GM21737 (cell line): Measurements from ENCODE around the gene TRIM10.
"Not testable (repeated sequence)": the region's sequence is repeated elsewhere in the genome, so short reads cannot be mapped to it uniquely, and the experiment has no call there.

Experiments
- ATAC-seq: cut with Tn5 transposase; IDR thresholded peaks from one replicate; pipeline ENCODE4 v1.9.1; 2021; ENCODE audit warnings: mild to moderate bottlenecking, moderate library complexity; ENCODE audit not compliant: unreplicated experiment

TRIM10 gene

GRCh38 chr6:30154709-30155519 lies 6.1 kb downstream of the TRIM10 start:
- ATAC-seq = no peak

GRCh38 chr6:30154061-30154460 lies 7.0 kb downstream of the TRIM10 start:
- no peak for ATAC-seq

- no peak for ATAC-seq
Observed at GRCh38 chr6:30152910-30153610, 8.0 kb downstream of the TRIM10 start.

GRCh38 chr6:30152016-30152673 lies 8.9 kb downstream of the TRIM10 start:
- no peak for ATAC-seq

DNA sequence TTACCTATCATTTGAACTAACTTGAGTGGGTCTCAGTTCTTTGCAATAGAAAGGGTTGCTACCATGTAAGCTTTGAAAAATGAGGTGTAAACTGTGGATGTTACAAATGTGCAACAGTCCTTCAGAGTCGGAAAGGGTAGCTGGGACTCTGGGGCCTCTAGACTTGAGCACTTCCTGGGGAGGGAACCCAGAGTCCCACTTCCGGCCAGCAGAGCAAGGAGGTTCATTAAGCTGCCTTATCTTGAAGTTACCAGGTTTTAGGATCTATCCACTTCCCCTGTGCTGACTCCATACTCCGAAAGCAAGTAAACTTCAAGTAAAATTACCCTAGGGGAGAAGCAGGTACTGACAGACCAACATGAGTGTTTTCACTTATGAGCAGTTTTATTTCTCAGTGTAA lies 9.4 kb downstream of the TRIM10 start:
- ATAC-seq = no peak

- ATAC-seq = no peak
Observed at GRCh38 chr6:30150671-30151395, 10.2 kb downstream of the TRIM10 start.

GRCh38 chr6:30149858-30150550 lies 11.0 kb downstream of the TRIM10 start:
- ATAC-seq = no peak

DNA sequence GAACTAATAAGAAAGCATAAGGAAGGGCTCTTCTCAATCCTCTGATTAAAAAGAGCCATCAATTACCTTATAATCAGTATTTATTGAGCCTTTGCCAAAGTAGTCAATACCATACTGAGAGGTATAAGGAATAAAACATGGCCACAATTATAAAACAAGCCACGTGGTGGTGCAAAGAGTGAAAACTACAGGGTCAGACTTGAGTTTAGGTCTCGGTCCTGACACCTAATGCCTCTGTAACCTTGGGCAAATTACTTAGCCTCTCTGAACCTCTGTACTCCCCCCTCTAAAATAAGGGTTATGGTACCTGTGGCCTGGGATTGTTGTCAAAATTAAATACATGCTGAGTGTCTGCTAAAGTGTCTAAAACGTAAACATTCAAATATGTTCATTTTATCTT lies 11.8 kb downstream of the TRIM10 start:
- ATAC-seq = no peak

- ATAC-seq = no peak
Observed at GRCh38 chr6:30147096-30147495, 13.9 kb downstream of the TRIM10 start.

- no peak for ATAC-seq
Observed at GRCh38 chr6:30145818-30146217, 15.2 kb downstream of the TRIM10 start.

GRCh38 chr6:30144811-30145210 lies 16.2 kb downstream of the TRIM10 start:
- no peak for ATAC-seq

DNA sequence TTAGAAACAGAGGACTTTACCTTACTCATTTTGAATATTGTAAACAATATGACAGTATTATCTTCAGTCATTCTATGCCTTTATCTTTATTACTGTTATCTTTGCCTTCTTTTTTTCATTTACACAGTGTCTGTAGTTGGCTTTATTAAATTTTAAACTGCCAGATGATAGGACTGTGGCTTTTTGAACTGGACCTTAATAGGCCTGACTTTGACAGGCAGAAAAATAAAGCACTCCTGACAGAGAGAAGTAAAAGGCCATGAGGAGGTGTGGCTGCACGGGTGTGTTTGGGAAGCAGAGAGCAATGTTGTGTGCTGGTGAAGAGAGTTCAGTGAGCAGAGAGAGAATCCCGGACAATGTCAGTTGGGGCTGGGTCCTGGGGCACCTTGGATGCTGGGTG lies 17.2 kb downstream of the TRIM10 start:
- ATAC-seq = no peak

- no peak for ATAC-seq
Observed at GRCh38 chr6:30142665-30143064, 18.3 kb downstream of the TRIM10 start.

DNA sequence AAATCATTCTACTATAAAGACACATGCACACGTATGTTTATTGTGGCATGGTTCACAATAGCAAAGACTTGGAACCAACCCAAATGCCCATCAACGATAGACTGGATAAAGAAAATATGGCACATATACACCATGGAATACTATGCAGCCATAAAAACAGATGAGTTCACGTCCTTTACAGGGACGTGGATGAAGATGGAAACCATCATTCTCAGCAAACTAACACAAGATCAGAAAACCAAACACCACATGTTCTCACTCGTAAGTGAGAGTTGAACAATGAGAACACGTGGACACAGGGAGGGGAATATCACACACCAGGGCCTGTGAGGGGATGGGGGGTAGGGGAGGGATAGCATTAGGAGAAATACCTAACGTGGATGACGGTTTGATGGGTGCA lies 20.8 kb downstream of the TRIM10 start:
- ATAC-seq = not testable (repeated sequence)

- no peak for ATAC-seq
Observed at GRCh38 chr6:30136570-30137286, 24.3 kb downstream of the TRIM10 start.

DNA sequence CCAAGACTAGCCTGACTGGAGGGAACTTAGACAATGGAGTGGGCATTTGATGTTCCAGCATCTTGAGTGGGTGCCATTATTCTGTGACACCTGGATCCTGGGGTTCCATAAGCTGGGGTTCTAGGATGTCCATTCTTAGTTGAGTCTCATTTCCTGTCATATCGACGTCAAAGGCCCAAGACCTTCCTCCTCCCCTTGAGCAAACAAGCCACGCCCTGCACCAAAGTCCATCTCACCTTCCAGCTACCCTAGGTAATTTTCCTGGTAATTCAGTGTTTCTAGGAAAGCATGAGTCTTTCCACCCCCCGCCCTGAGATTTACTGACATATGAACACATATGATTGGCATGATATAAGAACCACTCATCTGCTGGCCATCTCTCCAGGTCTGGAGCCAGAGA lies 25.3 kb downstream of the TRIM10 start, which contains the start of gene TRIM40:
Gene TRIM40 (plus strand): TSS at position 384 of the 400 bp plus-strand sequence. CDS start 897 bp downstream, outside the sequence.
- ATAC-seq = no peak

GRCh38 chr6:30135147-30135546 lies 25.9 kb downstream of the TRIM10 start:
- no peak for ATAC-seq

- no peak for ATAC-seq
Observed at GRCh38 chr6:30131947-30132497, 29.0 kb downstream of the TRIM10 start.
